Osteoblast (primary cell): ENCODE results near the gene GART. TPM values are rescaled to one million over a fixed set of nuclear protein-coding genes. Genes with fewer than 3 reads are reported as not detected.
A peak's percentile ranks its signal among the peaks of the same experiment; 100 is the strongest.

Experiments used
- DNase-seq: peaks from one replicate; pipeline ENCODE4 v3.0.0; 2011; ENCODE audit warnings: low spot score, mixed read lengths; ENCODE audit not compliant: insufficient read length; ENCODE audit errors: missing footprints
- H2AFZ ChIP-seq: 2 replicates; pipeline ENCODE4 v1.6.0; 2011; ENCODE audit warnings: mild to moderate bottlenecking, low read length
- H3K27ac ChIP-seq: 2 replicates; pipeline ENCODE4 v1.5.1; 2011; ENCODE audit warnings: mild to moderate bottlenecking, low read depth, low read length, moderate library complexity
- H3K27me3 ChIP-seq: 2 replicates; pipeline ENCODE4 v1.6.0; 2012; ENCODE audit warnings: mild to moderate bottlenecking, control low read depth, inconsistent platforms, low read length, moderate library complexity; ENCODE audit not compliant: insufficient read depth
- H3K36me3 ChIP-seq: 2 replicates; pipeline ENCODE4 v1.5.1; 2011; ENCODE audit warnings: mild to moderate bottlenecking, low read length, control low read depth, moderate library complexity; ENCODE audit not compliant: insufficient read depth
- H3K4me1 ChIP-seq: 2 replicates; pipeline ENCODE4 v1.5.1; 2011; ENCODE audit warnings: mild to moderate bottlenecking, low read length, control low read depth, moderate library complexity; ENCODE audit not compliant: insufficient read depth
- H3K4me2 ChIP-seq: 2 replicates; pipeline ENCODE4 v1.6.0; 2011; ENCODE audit warnings: mild to moderate bottlenecking, low read length; ENCODE audit not compliant: insufficient read depth
- H3K4me3 ChIP-seq: fragments of 200-600 bp; sonication (generic); 3 replicates; pipeline ENCODE4 v1.5.1; 2012; ENCODE audit warnings: mild to moderate bottlenecking, low read length, inconsistent platforms; ENCODE audit not compliant: insufficient read depth
- H3K79me2 ChIP-seq: 2 replicates; pipeline ENCODE4 v1.6.0; 2012; ENCODE audit warnings: mild to moderate bottlenecking, low read length, control low read depth, inconsistent platforms; ENCODE audit not compliant: insufficient read depth
- H3K9me3 ChIP-seq: 2 replicates; pipeline ENCODE4 v1.5.1; 2011; ENCODE audit warnings: low read depth, low read length, control low read depth
- H4K20me1 ChIP-seq: 2 replicates; pipeline ENCODE4 v1.6.0; 2012; ENCODE audit warnings: mild to moderate bottlenecking, low read length, control low read depth; ENCODE audit not compliant: insufficient read depth
- total RNA-seq: library from RNA; depleted of rRNA; stranded (reverse); fragments of >200 nt; gene quantifications from 2 replicates; pipeline ENCODE4 v1.2.3, GENCODE V29; 2012
- TF ChIP-seq, protein P1 (sequence below): IDR thresholded peaks from 2 replicates; pipeline ENCODE4 v1.5.1; 2011; ENCODE audit warnings: mild to moderate bottlenecking, low read depth, low read length, moderate library complexity; ENCODE audit errors: extremely low read depth

The GART gene
- total RNA-seq, 1 donor = 85.8 TPM

DNA sequence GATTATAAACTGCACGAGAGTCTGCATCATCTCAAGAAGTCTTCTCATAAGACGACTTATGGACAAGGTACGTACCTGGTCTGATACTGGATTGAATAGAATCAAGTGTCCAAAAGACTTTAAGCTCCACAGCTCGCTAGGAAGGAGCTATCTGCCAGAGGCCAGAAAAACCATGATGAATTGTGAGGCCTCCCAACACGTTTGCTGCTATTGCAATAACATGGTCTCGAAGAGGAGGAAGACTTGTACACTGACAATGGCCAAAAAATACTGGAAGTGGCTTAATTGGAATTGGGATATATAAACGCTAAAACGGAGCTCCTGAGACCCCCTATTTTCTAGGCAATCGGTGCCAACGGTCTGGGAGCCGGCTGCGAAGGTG, 50.9 kb downstream of the GART start:
- Histone ChIP-seq H3K4me1 (peaks cover 6% of the 10 kb centered on the region), H3K36me3 (no peaks in the 10 kb centered on the region), H4K20me1 (no peaks in the 10 kb centered on the region), H2AFZ (peak overlapping the region; percentile 97), H3K4me2 (peak overlapping the region; percentile 100), H3K79me2 (no peaks in the 10 kb centered on the region), H3K27me3 (peaks cover 6% of the 10 kb centered on the region), H3K9me3 (no peaks in the 10 kb centered on the region), H3K4me3 (peak overlapping the region; percentile 94), H3K27ac (peak overlapping the region; percentile 63)
- DNase-seq = no peak
- TF ChIP-seq, protein P1, sequence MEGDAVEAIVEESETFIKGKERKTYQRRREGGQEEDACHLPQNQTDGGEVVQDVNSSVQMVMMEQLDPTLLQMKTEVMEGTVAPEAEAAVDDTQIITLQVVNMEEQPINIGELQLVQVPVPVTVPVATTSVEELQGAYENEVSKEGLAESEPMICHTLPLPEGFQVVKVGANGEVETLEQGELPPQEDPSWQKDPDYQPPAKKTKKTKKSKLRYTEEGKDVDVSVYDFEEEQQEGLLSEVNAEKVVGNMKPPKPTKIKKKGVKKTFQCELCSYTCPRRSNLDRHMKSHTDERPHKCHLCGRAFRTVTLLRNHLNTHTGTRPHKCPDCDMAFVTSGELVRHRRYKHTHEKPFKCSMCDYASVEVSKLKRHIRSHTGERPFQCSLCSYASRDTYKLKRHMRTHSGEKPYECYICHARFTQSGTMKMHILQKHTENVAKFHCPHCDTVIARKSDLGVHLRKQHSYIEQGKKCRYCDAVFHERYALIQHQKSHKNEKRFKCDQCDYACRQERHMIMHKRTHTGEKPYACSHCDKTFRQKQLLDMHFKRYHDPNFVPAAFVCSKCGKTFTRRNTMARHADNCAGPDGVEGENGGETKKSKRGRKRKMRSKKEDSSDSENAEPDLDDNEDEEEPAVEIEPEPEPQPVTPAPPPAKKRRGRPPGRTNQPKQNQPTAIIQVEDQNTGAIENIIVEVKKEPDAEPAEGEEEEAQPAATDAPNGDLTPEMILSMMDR = no peak

DNA sequence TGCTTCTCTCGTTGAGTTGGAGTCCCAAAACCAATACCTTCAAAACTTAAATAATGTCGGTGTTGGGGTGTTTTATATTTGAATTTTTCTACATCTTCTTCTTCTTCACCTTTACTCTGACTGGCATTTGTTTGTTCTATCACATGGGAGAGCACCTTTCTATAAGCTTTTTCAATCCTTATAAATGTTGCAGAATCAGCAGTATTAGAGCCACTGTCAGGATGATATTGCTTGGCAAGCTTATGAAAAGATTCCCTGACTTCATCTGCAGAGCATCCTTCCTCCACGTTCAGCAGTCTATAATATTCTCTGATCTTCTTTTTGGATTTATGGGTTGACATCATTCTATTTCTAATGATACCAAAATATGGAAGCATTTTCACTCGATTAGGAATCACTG, 53.0 kb downstream of the GART start:
- H2AFZ ChIP-seq = no peak overlapping the region

DNA sequence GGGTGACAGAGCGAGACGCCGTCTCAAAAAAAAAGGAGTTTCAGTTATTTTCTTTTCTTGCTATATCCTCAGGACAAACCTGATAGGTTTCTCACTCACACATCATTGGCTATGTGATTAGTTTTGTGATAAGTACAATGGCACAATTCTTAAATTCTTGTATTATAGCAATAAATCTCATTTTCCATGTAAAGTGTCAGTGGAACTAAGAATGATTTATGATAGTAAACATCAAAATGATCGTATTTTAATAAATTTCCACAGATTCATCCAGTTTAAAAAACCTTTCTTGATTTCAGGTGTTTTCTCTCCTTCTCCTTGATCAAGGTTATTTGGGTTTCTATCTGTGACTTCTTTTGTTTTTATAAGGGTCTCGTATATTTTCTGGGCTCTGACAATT, 53.9 kb downstream of the GART start:
- no peak for DNase-seq
- H3K4me3 ChIP-seq = no peak overlapping the region
- no peaks in the 10 kb centered on the region for H3K79me2 ChIP-seq

More for the DNA sequence above, 53.0 kb downstream of the GART start:
- no peaks in the 10 kb centered on the region for H3K79me2 ChIP-seq
- H3K27ac ChIP-seq = no peak overlapping the region
- H3K36me3 ChIP-seq = no peaks in the 10 kb centered on the region
- H4K20me1 ChIP-seq = no peaks in the 10 kb centered on the region
- no peaks in the 10 kb centered on the region for H3K27me3 ChIP-seq
- TF ChIP-seq, protein P1 = no peak
- H3K4me1 ChIP-seq = peaks cover 6% of the 10 kb centered on the region
- no peak overlapping the region for H3K4me3 ChIP-seq
- no peak overlapping the region for H3K4me2 ChIP-seq
- no peak for DNase-seq
- H3K9me3 ChIP-seq = no peaks in the 10 kb centered on the region

DNA sequence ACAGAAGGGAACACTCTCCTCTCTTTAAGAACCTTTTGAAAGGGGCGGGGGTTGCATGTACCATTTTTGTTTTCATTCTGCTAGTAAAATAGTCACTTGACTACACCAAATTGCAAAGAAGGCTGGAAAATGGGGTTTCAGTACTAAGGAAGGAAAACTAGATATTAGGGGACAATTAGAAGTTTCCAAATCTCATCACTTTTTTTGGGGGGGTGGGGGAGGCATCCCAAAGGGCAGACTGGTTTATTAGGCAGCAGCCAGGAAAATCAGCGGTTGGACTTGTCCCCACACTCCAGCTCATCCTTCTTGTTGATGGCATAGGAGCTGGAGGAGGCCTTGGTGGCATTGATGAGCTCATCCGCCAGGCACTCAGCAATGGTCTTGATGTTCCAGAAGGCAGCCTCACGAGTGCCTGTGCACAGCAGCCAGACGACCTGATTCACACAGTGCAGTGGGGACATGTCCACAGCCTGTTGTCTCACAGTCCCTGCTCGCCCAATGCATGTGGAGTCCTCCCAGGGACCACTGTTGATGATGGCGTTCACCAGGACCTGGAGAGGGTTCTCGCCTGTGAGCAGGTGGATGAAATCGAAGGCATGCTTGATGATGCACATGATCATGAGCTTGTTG, 60.5 kb downstream of the GART start:
- no peak overlapping the region for H3K4me2 ChIP-seq
- DNase-seq = no peak
- H3K4me1 ChIP-seq = peaks cover 13% of the 10 kb centered on the region
- H2AFZ ChIP-seq = no peak overlapping the region
- H3K79me2 ChIP-seq = peaks cover 20% of the 10 kb centered on the region
- H3K27me3 ChIP-seq = no peaks in the 10 kb centered on the region
- TF ChIP-seq, protein P1 = no peak
- H3K9me3 ChIP-seq = no peaks in the 10 kb centered on the region
- H4K20me1 ChIP-seq = peaks cover 4% of the 10 kb centered on the region
- no peaks in the 10 kb centered on the region for H3K36me3 ChIP-seq
- H3K27ac ChIP-seq = no peak overlapping the region
- no peak overlapping the region for H3K4me3 ChIP-seq

More for the DNA sequence above, 53.9 kb downstream of the GART start:
- no peaks in the 10 kb centered on the region for H3K9me3 ChIP-seq
- H3K36me3 ChIP-seq = no peaks in the 10 kb centered on the region
- H3K4me2 ChIP-seq = no peak overlapping the region
- no peaks in the 10 kb centered on the region for H4K20me1 ChIP-seq
- H2AFZ ChIP-seq = no peak overlapping the region
- no peaks in the 10 kb centered on the region for H3K27me3 ChIP-seq
- TF ChIP-seq, protein P1 = no peak
- peaks cover 6% of the 10 kb centered on the region for H3K4me1 ChIP-seq
- H3K27ac ChIP-seq = no peak overlapping the region
